H1 (cell line): Measurements from ENCODE around the gene CDC45.

ENCODE experiments used
- BACH1 ChIP-seq: IDR thresholded peaks from 2 replicates; pipeline ENCODE4 v1.6.1; 2012; ENCODE audit warnings: low read length, improper control_type of control experiment
- CTCF ChIP-seq, 3 experiments: IDR thresholded peaks; 1 replicate in 2 of 3; 2 replicates in 1 of 3; pipeline versions ENCODE4 v1.5.1 to v1.6.1; 2011; ENCODE audit warnings: low read length in 3 of 3, mild to moderate bottlenecking in 3 of 3, inconsistent platforms in 2 of 3, low read depth in 1 of 3, moderate library complexity in 1 of 3; ENCODE audit not compliant: insufficient read depth in 1 of 3; ENCODE audit errors: control extremely low read depth in 1 of 3
- FOSL1 ChIP-seq: IDR thresholded peaks from 2 replicates; pipeline ENCODE4 v1.6.1; 2011; ENCODE audit warnings: mild to moderate bottlenecking, low read depth, low read length, moderate library complexity; ENCODE audit not compliant: insufficient read depth
- MAX ChIP-seq: IDR thresholded peaks from 2 replicates; pipeline ENCODE4 v1.6.1; 2012; ENCODE audit warnings: inconsistent platforms
- POLR2A ChIP-seq, 2 experiments: IDR thresholded peaks; 1 replicate in 1 of 2; 2 replicates in 1 of 2; pipeline ENCODE4 v1.6.1; 2011; ENCODE audit warnings: low read depth in 2 of 2, low read length in 2 of 2, mild to moderate bottlenecking in 2 of 2; ENCODE audit errors: control extremely low read depth in 1 of 2
- SIRT6 ChIP-seq: IDR thresholded peaks from one replicate; pipeline ENCODE4 v1.7.1; 2012; ENCODE audit warnings: low read length, inconsistent platforms
- YY1 ChIP-seq: IDR thresholded peaks from 2 replicates; pipeline ENCODE4 v1.6.1; 2011; ENCODE audit warnings: low read depth, mild to moderate bottlenecking, low read length
- ZNF274 ChIP-seq: IDR thresholded peaks from 2 replicates; pipeline ENCODE4 v1.7.0; 2012; ENCODE audit warnings: low read length, borderline replicate concordance; ENCODE audit errors: extremely low read depth

- TF ChIP-seq ZNF274 = no peak
- TF ChIP-seq CTCF (IDR thresholded peaks at IDR 0.05; ENCODE audit: control extremely low read depth in 1 of 3, insufficient read depth in 1 of 3, low read depth in 1 of 3, low read length in 3 of 3) = no peak
- no peak for TF ChIP-seq YY1
- no peak for TF ChIP-seq BACH1
- no peak for TF ChIP-seq POLR2A (IDR thresholded peaks at IDR 0.05; ENCODE audit: control extremely low read depth in 1 of 2, low read depth in 2 of 2, low read length in 2 of 2)
- no peak for TF ChIP-seq FOSL1
- no peak for TF ChIP-seq SIRT6
- TF ChIP-seq MAX = no peak
Observed at GRCh38 chr22:19472233-19472632, 7.5 kb upstream of the CDC45 start.
